ENCODE results near the gene FLVCR2.
"Not testable (repeated sequence)": the region's sequence is repeated elsewhere in the genome, so short reads cannot be mapped to it uniquely, and the experiment has no call there.

FLVCR2 gene

GRCh38 chr14:75661499-75661814 is 83.0 kb downstream of the FLVCR2 start:
- DNase-seq (ENCODE audit: low read depth in 2 of 2): no peak

- DNase-seq (ENCODE audit: low read depth in 2 of 2): no peak
Measured at GRCh38 chr14:75662966-75663365, 84.5 kb downstream of the FLVCR2 start.

GRCh38 chr14:75667099-75667765 is 88.8 kb downstream of the FLVCR2 start:
- DNase-seq (ENCODE audit: low read depth in 2 of 2): no peak

GRCh38 chr14:75672605-75673192 is 94.3 kb downstream of the FLVCR2 start:
- DNase-seq (ENCODE audit: low read depth in 2 of 2): no peak

- no peak for DNase-seq (ENCODE audit: low read depth in 2 of 2)
Measured at GRCh38 chr14:75673345-75674035, 95.1 kb downstream of the FLVCR2 start.

- DNase-seq (ENCODE audit: low read depth in 2 of 2): no peak
Measured at GRCh38 chr14:75675265-75675960, 97.0 kb downstream of the FLVCR2 start.

- no peak for DNase-seq (ENCODE audit: low read depth in 2 of 2)
Measured at GRCh38 chr14:75685910-75686309, 107.5 kb downstream of the FLVCR2 start.

GRCh38 chr14:75689012-75689411 is 110.6 kb downstream of the FLVCR2 start:
- DNase-seq (ENCODE audit: low read depth in 2 of 2): no peak

- no peak for DNase-seq (ENCODE audit: low read depth in 2 of 2)
Measured at GRCh38 chr14:75690010-75690409, 111.6 kb downstream of the FLVCR2 start.

GRCh38 chr14:75695025-75695424 is 116.6 kb downstream of the FLVCR2 start:
- DNase-seq (ENCODE audit: low read depth in 2 of 2): not testable (repeated sequence)

GRCh38 chr14:75697386-75697785 is 119.0 kb downstream of the FLVCR2 start:
- DNase-seq (ENCODE audit: low read depth in 2 of 2): no peak
